ENCODE measurements around the gene E2F6.
A peak's percentile ranks its signal among the peaks of the same experiment; 100 is the strongest.

The E2F6 gene

DNA sequence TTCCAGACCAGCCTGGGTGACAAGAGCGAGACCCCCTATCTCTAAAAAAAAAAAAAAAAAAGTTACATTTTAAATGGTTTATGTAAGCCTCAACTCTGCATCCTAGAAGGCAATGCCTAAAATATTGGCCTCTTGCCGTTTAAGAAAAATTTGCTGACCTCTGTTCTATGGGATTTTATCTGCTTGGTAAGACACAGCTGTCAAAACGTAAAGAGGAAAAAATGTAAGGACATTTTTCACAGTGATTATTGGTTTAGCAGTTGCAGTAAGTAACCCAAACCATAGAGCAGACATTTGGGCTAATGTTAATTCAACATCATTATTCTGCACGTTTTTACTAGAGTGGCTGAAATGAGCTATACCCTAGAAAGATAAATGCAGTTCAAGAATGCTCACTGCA is 14.4 kb upstream of the E2F6 start:
- H3K4me1 ChIP-seq (ENCODE audit: control insufficient read depth, insufficient read depth, low read length): peaks cover 38% of the 10 kb centered on the region

DNA sequence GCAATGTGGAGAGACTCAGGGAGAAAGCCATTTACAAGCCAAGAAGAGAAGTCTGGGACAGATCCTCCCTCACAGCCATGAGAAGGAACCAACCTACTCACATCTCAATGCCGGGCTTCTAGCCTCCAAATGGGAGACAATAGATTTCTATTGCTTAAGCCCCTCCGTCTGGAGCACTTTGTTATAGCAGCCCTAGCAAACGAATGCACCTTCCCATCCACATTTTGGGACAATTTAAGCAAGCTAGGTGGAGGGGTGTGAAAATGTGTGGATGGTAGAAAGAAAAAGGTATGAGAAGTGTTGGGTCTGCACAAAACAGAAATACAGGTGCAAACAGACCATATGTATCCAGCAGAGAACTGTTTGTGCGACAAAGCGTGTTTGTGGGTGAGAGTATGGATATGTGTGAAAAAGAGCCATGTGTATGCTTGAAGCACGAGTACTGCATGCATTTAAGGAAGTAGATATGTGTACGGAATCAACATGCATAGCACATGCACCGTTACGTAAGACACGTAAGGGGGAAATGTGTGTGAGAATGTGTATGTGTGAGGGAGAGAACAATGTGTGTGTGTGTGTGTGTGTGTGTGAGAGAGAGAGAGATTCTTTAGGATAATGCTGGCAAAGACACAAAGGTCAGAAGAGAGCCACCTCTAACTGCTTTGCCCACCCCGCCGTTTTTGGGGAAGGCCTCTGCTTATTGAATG is 13.1 kb upstream of the E2F6 start:
- Histone ChIP-seq H3K4me3 (ENCODE audit: insufficient read depth, low read depth, low read length) (no peak overlapping the region), H3K27ac (ENCODE audit: insufficient read depth, low read depth, low read length, poor library complexity, severe bottlenecking) (peak overlapping the region; percentile 17), H3K27me3 (ENCODE audit: control insufficient read depth, insufficient read depth, low read length, poor library complexity, severe bottlenecking) (peaks cover 12% of the 10 kb centered on the region), H3K9me3 (ENCODE audit: control insufficient read depth, low read length) (no peaks in the 10 kb centered on the region), H3K36me3 (ENCODE audit: control insufficient read depth, insufficient read depth, low read length) (no peaks in the 10 kb centered on the region), H3K4me1 (ENCODE audit: control insufficient read depth, insufficient read depth, low read length) (peaks cover 37% of the 10 kb centered on the region)
- 80% methylated on average over 12 of the region's 12 CpGs for WGBS, 2 experiments

More for the DNA sequence above, 14.4 kb upstream of the E2F6 start:
- 86 to 93% methylated on average over 3 to 4 of the region's 4 CpGs for WGBS, 2 experiments
- Histone ChIP-seq H3K9me3 (ENCODE audit: control insufficient read depth, low read length) (no peaks in the 10 kb centered on the region), H3K27me3 (ENCODE audit: control insufficient read depth, insufficient read depth, low read length, poor library complexity, severe bottlenecking) (peaks cover 12% of the 10 kb centered on the region), H3K27ac (ENCODE audit: insufficient read depth, low read depth, low read length, poor library complexity, severe bottlenecking) (no peak overlapping the region), H3K4me3 (ENCODE audit: insufficient read depth, low read depth, low read length) (no peak overlapping the region), H3K36me3 (ENCODE audit: control insufficient read depth, insufficient read depth, low read length) (no peaks in the 10 kb centered on the region)

DNA sequence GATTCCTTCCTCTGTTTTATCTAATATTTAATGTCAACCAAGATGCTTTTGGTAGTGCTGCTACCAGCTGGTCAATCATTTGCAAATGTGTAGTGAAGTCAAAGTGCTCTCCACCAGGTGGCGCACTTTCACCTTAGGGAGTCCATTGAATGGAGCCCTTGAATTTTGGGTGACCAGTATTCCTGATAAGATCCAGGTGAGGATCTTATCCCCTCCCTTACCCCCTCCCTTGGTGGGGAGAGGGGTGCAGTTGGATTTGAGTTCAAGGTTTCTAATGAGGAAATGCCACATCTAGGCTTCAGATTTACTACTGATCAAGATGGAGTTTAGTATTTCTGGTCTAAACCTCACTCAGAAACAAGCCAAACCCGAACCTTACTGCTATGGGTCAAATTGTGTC is 12.0 kb upstream of the E2F6 start:
- no peaks in the 10 kb centered on the region for H3K9me3 ChIP-seq (ENCODE audit: control insufficient read depth, low read length)
- WGBS, 2 experiments: 50% methylated on average over 2 of the region's 2 CpGs
- peaks cover 12% of the 10 kb centered on the region for H3K27me3 ChIP-seq (ENCODE audit: control insufficient read depth, insufficient read depth, low read length, poor library complexity, severe bottlenecking)
- H3K4me1 ChIP-seq (ENCODE audit: control insufficient read depth, insufficient read depth, low read length): peaks cover 45% of the 10 kb centered on the region
- H3K4me3 ChIP-seq (ENCODE audit: insufficient read depth, low read depth, low read length): no peak overlapping the region
- H3K36me3 ChIP-seq (ENCODE audit: control insufficient read depth, insufficient read depth, low read length): no peaks in the 10 kb centered on the region
- H3K27ac ChIP-seq (ENCODE audit: insufficient read depth, low read depth, low read length, poor library complexity, severe bottlenecking): no peak overlapping the region

DNA sequence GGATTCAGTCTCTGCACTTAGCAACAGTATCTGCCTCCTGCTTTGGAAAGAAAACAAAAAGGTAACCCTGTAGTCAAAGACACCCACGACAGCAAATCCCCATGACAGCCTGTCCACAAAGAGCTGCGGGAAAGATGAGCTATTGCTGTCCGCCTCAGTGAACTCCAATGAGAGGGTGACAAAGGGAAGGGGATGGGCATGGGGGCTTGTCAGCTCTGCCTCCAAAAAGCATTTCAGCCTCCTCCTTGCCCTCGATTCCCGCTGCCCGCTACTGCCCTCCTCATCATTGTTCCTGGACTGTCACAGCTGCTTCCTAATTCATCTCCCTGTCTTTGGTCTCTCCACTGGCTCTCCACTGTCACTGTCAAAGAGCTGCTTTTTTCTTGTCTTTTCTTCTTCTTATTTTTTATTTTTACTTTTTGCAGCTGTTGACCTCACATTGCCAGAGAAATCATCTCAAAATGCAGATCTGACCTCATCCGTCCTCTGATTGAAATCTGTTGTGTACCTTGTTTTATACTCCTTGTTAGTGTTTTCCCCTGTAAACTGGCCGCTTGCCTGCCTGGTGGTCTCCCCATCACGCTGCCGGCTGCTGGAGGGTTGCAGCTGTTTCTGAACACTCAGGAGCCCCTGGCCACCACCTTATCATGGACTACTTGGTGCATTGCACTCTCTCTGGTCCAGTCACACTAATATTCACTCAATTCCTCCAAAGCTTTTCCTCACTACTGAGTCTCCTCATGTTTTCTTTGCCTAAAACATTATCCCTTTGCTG is 7.9 kb upstream of the E2F6 start:
- Histone ChIP-seq H3K27ac (ENCODE audit: insufficient read depth, low read depth, low read length, poor library complexity, severe bottlenecking) (peak overlapping the region; percentile 84), H3K36me3 (ENCODE audit: control insufficient read depth, insufficient read depth, low read length) (no peaks in the 10 kb centered on the region), H3K4me3 (ENCODE audit: insufficient read depth, low read depth, low read length) (no peak overlapping the region), H3K27me3 (ENCODE audit: control insufficient read depth, insufficient read depth, low read length, poor library complexity, severe bottlenecking) (no peaks in the 10 kb centered on the region), H3K9me3 (ENCODE audit: control insufficient read depth, low read length) (no peaks in the 10 kb centered on the region), H3K4me1 (ENCODE audit: control insufficient read depth, insufficient read depth, low read length) (peaks cover 18% of the 10 kb centered on the region)
- 40 to 41% methylated on average over 10 of the region's 10 CpGs for WGBS, 2 experiments

DNA sequence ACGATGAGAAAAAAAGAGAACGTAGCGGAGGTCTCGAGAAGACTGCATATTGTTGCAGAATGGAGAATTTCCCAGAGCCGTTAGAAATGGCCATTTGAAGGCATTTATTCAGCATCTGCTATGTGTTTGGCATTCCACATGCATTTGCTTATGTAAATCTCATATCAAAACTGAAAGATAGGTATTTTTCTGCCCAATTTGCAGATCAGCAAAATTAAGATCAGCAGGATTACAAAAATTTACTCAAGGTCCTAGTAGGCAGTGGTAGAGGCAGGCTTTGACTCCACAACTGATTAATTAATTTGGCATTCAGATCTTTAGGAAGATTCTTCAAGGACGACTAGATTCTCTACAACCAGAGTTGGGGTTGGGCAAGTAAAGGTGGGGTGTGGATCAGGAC is 1.8 kb upstream of the E2F6 start:
- no peaks in the 10 kb centered on the region for H3K27me3 ChIP-seq (ENCODE audit: control insufficient read depth, insufficient read depth, low read length, poor library complexity, severe bottlenecking)
- 90 to 96% methylated on average over 6 of the region's 6 CpGs for WGBS, 2 experiments

DNA sequence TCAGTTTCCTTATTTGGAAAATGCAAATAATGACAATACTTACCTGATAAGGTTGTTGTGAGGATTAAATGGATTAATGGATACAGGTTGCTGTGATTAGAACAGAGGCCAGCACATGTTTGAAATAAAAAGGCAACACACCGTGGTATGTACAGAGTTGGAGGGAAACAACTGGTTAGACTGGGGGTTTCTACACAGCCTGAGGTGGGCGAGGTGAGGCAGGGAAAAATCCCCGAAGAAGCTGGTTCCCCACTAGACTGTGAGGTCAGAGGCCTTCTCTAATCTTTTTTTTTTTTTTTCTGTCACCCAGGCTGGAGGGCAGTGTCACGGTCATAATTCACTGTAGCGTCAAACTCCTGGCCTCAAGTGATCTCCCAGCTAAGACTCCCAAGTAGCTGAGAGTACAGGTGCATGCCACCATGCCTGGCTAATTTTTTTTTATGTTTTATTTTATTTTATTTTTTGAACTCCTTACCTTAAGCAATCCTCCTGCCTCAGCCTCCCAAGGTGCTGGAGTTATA is 1.2 kb upstream of the E2F6 start:
- Histone ChIP-seq H3K4me1 (ENCODE audit: control insufficient read depth, insufficient read depth, low read length) (peaks cover 4% of the 10 kb centered on the region), H3K9me3 (ENCODE audit: control insufficient read depth, low read length) (no peaks in the 10 kb centered on the region), H3K27ac (ENCODE audit: insufficient read depth, low read depth, low read length, poor library complexity, severe bottlenecking) (no peak overlapping the region), H3K36me3 (ENCODE audit: control insufficient read depth, insufficient read depth, low read length) (peaks cover 5% of the 10 kb centered on the region), H3K4me3 (ENCODE audit: insufficient read depth, low read depth, low read length) (no peak overlapping the region), H3K27me3 (ENCODE audit: control insufficient read depth, insufficient read depth, low read length, poor library complexity, severe bottlenecking) (no peaks in the 10 kb centered on the region)
- WGBS, 2 experiments: 90 to 93% methylated on average over 5 of the region's 5 CpGs

More for the DNA sequence above, 1.8 kb upstream of the E2F6 start:
- Histone ChIP-seq H3K9me3 (ENCODE audit: control insufficient read depth, low read length) (no peaks in the 10 kb centered on the region), H3K36me3 (ENCODE audit: control insufficient read depth, insufficient read depth, low read length) (peaks cover 5% of the 10 kb centered on the region), H3K27ac (ENCODE audit: insufficient read depth, low read depth, low read length, poor library complexity, severe bottlenecking) (no peak overlapping the region), H3K4me1 (ENCODE audit: control insufficient read depth, insufficient read depth, low read length) (peaks cover 4% of the 10 kb centered on the region), H3K4me3 (ENCODE audit: insufficient read depth, low read depth, low read length) (no peak overlapping the region)

DNA sequence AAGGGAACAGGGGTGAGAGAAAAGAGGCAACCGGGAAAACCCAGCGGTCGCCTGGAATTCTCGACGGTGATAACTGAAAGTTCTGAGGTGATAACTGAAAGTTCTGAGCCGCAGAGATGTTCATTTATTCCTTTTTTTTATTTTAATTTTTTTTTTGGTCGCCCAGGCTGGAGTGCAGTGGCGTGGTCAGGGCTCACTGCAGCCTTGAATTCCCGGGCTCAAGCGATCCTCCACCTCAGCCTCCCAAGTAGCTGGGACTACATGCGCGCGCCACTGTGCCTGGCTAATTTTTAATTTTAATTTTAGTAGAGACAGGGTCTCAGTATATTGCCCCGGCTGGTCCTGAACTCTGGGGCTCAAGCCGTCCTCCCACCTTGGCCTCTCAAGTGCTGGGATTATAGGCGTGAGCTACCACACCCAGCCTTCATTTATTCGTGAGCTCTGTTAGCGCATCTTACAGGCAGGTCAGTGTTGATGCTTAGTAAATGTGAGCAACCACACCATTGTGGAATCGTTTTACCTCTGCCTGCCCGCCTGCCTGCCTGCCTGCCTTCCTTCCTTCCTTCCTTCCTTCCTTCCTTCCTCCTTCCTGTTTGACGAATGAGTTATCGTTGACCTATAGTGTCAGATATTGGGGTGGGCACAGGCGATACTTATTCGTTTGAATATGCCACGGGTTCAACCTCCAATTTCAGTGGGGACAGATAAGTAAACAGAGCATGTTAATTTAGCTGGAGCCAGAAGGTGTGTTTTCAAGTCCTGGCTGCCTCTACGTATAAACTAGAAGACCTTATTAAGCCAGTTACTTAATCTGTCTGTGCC is 557 bp upstream of the E2F6 start:
- 67 to 69% methylated on average over 26 of the region's 26 CpGs for WGBS, 2 experiments

DNA sequence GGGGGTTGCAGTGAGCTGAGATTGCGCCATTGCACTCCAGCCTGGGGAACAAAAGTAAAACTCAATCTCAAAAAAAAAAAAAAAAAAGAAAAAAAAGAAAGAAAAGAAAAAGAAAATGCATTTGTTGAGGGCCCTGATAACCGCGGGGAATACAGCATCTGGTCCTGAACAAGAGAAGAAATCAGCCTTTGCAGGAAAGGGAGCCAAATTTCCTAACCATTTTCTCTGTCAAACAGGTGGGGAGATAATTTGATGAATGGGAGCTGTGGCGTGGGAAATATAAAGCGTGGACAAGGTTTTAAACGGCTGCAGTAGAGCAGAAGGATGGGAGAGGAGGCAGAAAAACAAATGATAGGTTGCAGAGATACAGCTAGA is 864 bp downstream of the E2F6 start:
- 87 to 90% methylated on average over 5 to 6 of the region's 6 CpGs for WGBS, 2 experiments
- Histone ChIP-seq H3K27me3 (ENCODE audit: control insufficient read depth, insufficient read depth, low read length, poor library complexity, severe bottlenecking) (no peaks in the 10 kb centered on the region), H3K4me1 (ENCODE audit: control insufficient read depth, insufficient read depth, low read length) (peaks cover 4% of the 10 kb centered on the region), H3K4me3 (ENCODE audit: insufficient read depth, low read depth, low read length) (peak overlapping the region; percentile 39), H3K27ac (ENCODE audit: insufficient read depth, low read depth, low read length, poor library complexity, severe bottlenecking) (no peak overlapping the region), H3K36me3 (ENCODE audit: control insufficient read depth, insufficient read depth, low read length) (peaks cover 5% of the 10 kb centered on the region), H3K9me3 (ENCODE audit: control insufficient read depth, low read length) (no peaks in the 10 kb centered on the region)

More for the DNA sequence above, 557 bp upstream of the E2F6 start:
- Histone ChIP-seq H3K4me3 (ENCODE audit: insufficient read depth, low read depth, low read length) (peak overlapping the region; percentile 7), H3K4me1 (ENCODE audit: control insufficient read depth, insufficient read depth, low read length) (peaks cover 4% of the 10 kb centered on the region), H3K36me3 (ENCODE audit: control insufficient read depth, insufficient read depth, low read length) (peaks cover 5% of the 10 kb centered on the region), H3K27me3 (ENCODE audit: control insufficient read depth, insufficient read depth, low read length, poor library complexity, severe bottlenecking) (no peaks in the 10 kb centered on the region), H3K9me3 (ENCODE audit: control insufficient read depth, low read length) (no peaks in the 10 kb centered on the region), H3K27ac (ENCODE audit: insufficient read depth, low read depth, low read length, poor library complexity, severe bottlenecking) (no peak overlapping the region)

DNA sequence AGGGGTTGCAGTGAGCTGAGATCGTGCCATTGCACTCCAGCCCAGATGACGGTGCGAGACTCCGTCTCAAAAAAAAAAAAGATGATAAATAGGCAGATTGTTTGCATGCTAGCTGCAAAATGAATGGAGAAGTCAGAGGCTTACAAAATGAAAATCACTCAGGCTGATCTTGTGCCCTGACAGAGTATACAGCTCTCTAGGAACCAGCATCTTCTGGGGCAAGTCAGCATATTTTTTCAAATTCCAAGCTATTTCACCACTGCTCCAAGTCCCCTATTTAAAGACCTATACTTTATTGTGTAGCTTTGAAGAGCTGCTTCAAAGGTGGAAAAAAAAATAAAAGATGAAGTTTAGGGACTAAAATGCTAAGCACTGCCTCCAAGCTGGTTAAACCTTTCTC is 6.1 kb downstream of the E2F6 start:
- H3K36me3 ChIP-seq (ENCODE audit: control insufficient read depth, insufficient read depth, low read length): peaks cover 5% of the 10 kb centered on the region
- no peak overlapping the region for H3K4me3 ChIP-seq (ENCODE audit: insufficient read depth, low read depth, low read length)
- 90 to 94% methylated on average over 4 of the region's 4 CpGs for WGBS, 2 experiments
- peaks cover 11% of the 10 kb centered on the region for H3K4me1 ChIP-seq (ENCODE audit: control insufficient read depth, insufficient read depth, low read length)
- no peaks in the 10 kb centered on the region for H3K9me3 ChIP-seq (ENCODE audit: control insufficient read depth, low read length)
- H3K27ac ChIP-seq (ENCODE audit: insufficient read depth, low read depth, low read length, poor library complexity, severe bottlenecking): no peak overlapping the region
- no peaks in the 10 kb centered on the region for H3K27me3 ChIP-seq (ENCODE audit: control insufficient read depth, insufficient read depth, low read length, poor library complexity, severe bottlenecking)

DNA sequence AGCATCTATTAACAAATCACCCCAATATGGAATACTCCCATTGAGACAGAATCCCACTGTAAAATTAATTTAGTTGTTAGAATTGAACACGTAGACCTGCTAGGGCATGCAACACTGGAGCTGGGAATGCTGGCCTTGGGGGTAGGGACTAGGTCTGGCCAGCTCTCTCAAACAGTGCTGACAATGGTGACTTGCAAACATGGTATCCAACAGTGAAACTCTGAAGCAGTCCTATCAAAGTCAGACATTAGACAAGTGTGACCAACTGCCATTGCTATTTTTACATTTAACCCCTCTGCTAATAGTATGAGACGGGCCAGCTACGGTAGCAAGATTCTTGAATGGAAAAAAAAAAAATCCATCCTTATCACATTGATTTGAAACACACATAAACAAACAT is 7.2 kb downstream of the E2F6 start:
- Histone ChIP-seq H3K4me3 (ENCODE audit: insufficient read depth, low read depth, low read length) (no peak overlapping the region), H3K27ac (ENCODE audit: insufficient read depth, low read depth, low read length, poor library complexity, severe bottlenecking) (no peak overlapping the region), H3K4me1 (ENCODE audit: control insufficient read depth, insufficient read depth, low read length) (peaks cover 9% of the 10 kb centered on the region), H3K36me3 (ENCODE audit: control insufficient read depth, insufficient read depth, low read length) (no peaks in the 10 kb centered on the region), H3K9me3 (ENCODE audit: control insufficient read depth, low read length) (no peaks in the 10 kb centered on the region), H3K27me3 (ENCODE audit: control insufficient read depth, insufficient read depth, low read length, poor library complexity, severe bottlenecking) (no peaks in the 10 kb centered on the region)
- 89 to 93% methylated on average over 3 of the region's 3 CpGs for WGBS, 2 experiments

All from ectodermal cell (in vitro differentiated cells).